Measurements from ENCODE around the gene ANKRD30B.
"Not testable (repeated sequence)": the region's sequence is repeated elsewhere in the genome, so short reads cannot be mapped to it uniquely, and the experiment has no call there.

Gene ANKRD30B

DNA sequence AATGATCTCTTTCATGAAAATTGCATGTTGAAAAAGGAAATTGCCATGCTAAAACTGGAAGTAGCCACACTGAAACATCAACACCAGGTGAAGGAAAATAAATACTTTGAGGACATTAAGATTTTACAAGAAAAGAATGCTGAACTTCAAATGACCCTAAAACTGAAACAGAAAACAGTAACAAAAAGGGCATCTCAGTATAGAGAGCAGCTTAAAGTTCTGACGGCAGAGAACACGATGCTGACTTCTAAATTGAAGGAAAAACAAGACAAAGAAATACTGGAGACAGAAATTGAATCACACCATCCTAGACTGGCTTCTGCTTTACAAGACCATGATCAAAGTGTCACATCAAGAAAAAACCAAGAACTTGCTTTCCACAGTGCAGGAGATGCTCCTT is 103.6 kb downstream of the ANKRD30B start:
- DNase-seq (ENCODE audit: low read depth, low spot score): not testable (repeated sequence)

DNA sequence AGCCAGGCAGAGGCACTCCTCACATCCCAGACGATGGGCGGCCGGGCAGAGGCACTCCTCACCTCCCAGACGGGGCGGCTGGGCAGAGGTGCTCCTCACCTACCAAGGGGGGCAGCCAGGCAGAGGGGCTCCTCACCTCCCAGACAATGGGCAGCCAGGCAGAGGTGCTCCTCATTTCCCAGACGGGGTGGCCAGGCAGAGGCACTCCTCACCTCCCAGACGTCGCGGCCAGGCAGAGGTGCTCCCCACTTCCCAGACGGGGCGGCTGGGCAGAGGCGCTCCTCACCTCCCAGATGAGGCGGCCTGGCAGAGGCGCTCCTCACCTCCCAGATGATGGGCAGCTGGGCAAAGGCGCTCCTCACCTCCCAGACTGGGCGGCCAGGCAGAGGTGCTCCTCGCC is 107.7 kb downstream of the ANKRD30B start:
- not testable (repeated sequence) for DNase-seq (ENCODE audit: low read depth, low spot score)

- DNase-seq (ENCODE audit: low read depth, low spot score): not testable (repeated sequence)
Measured at GRCh38 chr18:14856256-14856655, 108.3 kb downstream of the ANKRD30B start.

- not testable (repeated sequence) for DNase-seq (ENCODE audit: low read depth, low spot score)
Measured at GRCh38 chr18:14858514-14858913, 110.5 kb downstream of the ANKRD30B start.

DNA sequence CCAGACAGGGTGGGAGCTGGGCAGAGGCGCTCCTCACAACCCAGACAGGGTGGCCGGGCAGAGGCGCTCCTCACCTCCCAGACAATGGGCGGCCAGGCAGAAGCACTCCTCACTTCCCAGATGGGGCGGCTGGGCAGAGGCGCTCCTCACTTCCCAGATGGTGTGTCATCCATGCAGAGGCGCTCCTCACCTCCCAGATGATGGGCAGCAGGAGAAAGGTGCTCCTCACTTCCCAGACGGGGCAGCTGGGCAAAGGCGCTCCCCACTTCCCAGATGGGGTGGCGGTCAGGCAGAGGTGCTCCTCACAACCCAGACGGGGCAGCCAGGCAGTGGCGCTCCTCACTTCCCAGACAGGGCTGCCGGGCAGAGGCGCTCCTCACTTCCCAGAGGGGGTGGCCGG is 112.0 kb downstream of the ANKRD30B start:
- not testable (repeated sequence) for DNase-seq (ENCODE audit: low read depth, low spot score)

DNA sequence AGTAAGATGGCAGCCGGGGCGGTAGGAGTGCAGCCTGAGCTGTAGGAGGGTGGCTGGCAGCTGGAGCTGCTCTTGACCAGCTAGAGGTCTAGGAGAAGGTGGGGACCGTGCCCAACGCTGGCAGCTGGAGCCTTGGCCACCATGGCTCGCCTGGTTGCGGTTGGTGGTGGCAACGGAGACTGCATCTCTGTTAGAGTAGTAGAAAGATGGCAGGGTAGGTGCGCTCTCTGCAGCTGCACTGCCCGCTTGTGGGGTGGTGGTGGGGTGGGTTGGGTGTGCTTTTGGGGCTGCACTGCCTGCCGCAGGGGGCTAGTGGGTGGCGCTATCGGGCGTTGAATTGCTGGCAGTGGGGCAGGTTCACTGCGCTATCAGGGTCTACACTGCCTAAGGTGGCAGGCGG is 118.5 kb downstream of the ANKRD30B start:
- DNase-seq (ENCODE audit: low read depth, low spot score): not testable (repeated sequence)

- DNase-seq (ENCODE audit: low read depth, low spot score): not testable (repeated sequence)
Measured at GRCh38 chr18:14867988-14868387, 120.0 kb downstream of the ANKRD30B start.

- not testable (repeated sequence) for DNase-seq (ENCODE audit: low read depth, low spot score)
Measured at GRCh38 chr18:14868825-14869224, 120.9 kb downstream of the ANKRD30B start.

DNA sequence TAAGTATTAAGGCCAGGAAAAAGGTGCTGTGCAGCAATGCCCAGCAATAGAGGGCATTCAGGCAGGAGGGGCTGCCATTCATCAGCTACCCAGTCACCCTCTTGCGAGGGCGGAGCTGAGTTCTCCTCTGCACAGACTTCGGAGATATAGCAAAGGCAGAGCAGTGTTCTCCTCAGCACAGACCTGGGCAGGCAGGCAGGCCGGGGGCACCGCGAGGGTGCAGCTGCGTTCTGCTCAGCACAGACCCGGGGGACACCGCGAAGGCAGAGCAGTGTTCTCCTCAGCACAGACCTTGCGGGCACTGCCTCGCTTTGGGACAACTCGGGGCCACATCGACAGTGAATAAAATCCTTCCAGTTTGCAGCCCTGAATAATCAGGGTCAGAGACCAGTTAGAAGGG is 130.9 kb downstream of the ANKRD30B start:
- DNase-seq (ENCODE audit: low read depth, low spot score): not testable (repeated sequence)

- no peak for DNase-seq (ENCODE audit: low read depth, low spot score)
Measured at GRCh38 chr18:14900435-14900834, 152.5 kb downstream of the ANKRD30B start.
